ENCODE measurements around the gene CLDN6.

CLDN6 gene

GRCh38 chr16:3013998-3014690 is 3.8 kb downstream of the CLDN6 start:
- FAIRE-seq (no peak), DNase-seq (ENCODE audit: low spot score) (no peak)

GRCh38 chr16:3013491-3013951 is 4.5 kb downstream of the CLDN6 start:
- FAIRE-seq, result no peak
- no peak for DNase-seq (ENCODE audit: low spot score)

GRCh38 chr16:3012828-3013420 is 5.1 kb downstream of the CLDN6 start, which contains the start of gene CLDN9:
Gene CLDN9 (plus strand): TSS chr16:3012923. CDS start chr16:3013363, 440 bp downstream.
- DNase-seq (ENCODE audit: low spot score), result no peak

DNA sequence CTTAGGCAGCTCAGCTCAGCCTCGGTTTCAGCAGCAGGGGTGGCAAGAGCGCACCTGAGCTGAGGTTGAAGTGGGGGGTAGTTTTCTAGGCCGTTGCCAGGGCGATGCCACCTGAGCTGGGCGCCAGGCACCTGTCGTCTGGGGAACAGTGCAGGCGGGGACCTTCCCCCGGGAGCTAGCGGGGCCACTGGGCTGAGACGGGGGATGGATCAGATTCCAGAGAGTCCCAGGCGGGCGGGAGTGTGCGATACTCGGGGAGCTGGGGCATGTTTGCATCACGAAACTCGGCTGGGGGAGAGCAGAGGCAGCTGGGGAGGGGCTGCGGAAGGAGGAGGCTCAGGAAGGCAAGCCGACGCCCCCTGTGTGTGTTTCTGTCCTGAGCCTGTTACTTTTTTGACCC is 5.7 kb downstream of the CLDN6 start:
- no peak for FAIRE-seq

More at GRCh38 chr16:3012828-3013420, 5.1 kb downstream of the CLDN6 start, which contains the start of gene CLDN9:
- FAIRE-seq, result no peak

GRCh38 chr16:3010510-3010909 is 7.5 kb downstream of the CLDN6 start:
- DNase-seq (ENCODE audit: low spot score) (no peak), FAIRE-seq (no peak)

More for the DNA sequence above, 5.7 kb downstream of the CLDN6 start:
- DNase-seq (ENCODE audit: low spot score), result no peak

- DNase-seq (ENCODE audit: low spot score), result no peak
- no peak for FAIRE-seq
Observed at GRCh38 chr16:3009568-3010390, 8.2 kb downstream of the CLDN6 start.

GRCh38 chr16:3008690-3009037 is 9.3 kb downstream of the CLDN6 start:
- no peak for FAIRE-seq
- no peak for DNase-seq (ENCODE audit: low spot score)

DNA sequence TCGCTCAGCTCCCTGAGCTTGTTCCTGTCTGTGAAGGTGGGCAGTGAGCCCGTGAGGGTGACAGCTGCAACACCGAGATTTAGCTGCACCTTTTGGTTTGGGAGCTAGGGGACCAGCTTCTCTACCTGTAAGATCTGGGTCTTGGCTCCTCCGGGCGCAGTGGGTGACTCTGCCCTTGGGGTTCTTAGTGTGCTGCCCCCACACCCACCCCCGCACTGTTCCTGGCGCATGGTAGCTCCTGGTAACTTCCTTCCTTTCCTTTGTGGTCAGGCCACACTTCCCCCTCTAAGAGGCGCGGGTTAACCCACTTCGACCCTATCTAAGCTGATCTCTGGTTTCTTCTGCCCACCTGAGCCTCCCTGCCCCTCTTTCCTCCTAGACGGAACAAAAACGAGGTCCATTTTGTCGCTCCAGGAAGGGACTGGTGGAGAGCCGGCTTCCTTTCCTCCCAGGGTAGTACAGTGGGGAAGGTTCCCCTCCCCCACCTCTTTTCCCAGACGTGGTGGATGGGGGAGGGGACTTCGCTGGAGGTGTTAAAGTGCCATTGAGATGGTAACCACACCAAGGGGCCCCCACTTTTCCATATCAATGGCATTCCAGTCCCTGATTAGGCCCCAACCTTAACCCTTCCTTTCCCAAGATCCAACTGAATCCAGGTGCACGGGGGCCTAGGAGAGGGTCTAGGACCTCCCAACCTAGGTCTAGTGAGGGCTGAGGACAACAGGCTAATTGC is 9.9 kb downstream of the CLDN6 start:
- DNase-seq (ENCODE audit: low spot score), result no peak
- no peak for FAIRE-seq

DNA sequence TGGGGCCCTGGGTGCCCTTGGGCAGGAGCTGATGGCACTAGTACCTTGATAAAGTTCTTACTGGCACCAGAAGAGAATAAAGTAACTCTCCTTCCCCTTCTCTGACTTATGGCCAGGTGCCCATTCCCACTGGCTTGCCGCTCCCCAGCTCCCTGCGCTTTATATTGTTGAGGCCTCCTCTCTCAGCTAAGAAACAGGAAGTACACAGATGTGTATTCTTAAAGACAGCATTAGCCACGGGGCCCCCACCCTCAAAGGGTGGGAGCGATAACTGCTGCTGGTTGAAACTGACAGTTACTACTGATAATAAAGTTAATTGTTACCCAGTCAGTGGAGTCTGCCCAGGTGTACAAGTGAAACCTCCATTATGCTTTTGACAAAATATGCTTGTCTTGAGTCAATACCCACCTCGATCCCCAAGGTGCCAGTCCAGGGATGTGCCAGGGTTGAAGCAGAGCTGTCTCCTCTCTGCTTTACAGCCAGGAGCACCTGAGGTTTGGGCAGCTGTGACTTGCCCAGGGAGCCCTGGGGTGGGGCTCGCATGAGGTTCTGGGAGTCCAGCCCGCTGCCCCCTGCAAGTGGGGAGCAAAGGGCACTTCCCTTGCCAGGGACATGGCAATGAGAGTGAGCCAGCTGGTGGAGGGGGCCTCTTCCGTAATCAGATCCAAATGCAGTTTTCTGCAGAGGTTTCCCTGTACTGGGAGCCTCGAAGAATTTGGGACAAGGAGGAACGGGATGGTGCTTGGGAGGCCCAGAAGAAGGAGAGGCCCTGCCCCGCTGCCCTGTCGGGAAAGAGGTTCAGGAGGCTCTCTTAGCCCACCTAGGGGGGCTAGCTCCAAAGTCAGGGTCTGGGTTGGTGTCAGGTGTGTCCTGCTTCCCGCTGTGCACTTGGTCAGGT is 10.7 kb downstream of the CLDN6 start:
- DNase-seq (ENCODE audit: low spot score) (no peak), FAIRE-seq (no peak)

DNA sequence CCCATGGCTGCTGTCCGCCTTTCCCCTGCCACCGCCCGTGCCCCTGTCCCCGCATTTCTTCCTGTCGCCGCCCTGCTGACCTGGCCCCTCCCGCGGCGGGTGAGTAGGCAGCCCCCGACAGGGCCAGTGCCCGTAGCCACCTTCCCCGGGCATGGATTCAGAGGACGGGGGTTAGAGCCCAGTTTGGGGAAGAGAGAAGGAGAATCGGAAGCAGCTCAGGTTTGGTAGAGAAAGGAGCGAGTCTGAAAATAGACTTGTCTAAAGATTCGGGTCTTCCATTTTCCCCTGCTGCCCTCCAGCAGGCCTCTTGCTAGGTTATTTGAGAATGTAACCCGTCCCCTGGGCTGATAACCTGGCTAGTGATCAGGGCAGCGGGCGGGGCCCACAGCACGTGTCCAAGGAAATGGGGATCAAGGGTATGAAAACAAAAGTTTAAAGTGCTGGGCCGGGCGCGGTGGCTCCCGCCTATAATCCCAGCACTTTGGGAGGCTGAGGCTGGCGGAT is 13.2 kb downstream of the CLDN6 start:
- FAIRE-seq (no peak), DNase-seq (ENCODE audit: low spot score) (no peak)

- FAIRE-seq, result no peak
- no peak for DNase-seq (ENCODE audit: low spot score)
Observed at GRCh38 chr16:3004319-3004718, 13.7 kb downstream of the CLDN6 start.

DNA sequence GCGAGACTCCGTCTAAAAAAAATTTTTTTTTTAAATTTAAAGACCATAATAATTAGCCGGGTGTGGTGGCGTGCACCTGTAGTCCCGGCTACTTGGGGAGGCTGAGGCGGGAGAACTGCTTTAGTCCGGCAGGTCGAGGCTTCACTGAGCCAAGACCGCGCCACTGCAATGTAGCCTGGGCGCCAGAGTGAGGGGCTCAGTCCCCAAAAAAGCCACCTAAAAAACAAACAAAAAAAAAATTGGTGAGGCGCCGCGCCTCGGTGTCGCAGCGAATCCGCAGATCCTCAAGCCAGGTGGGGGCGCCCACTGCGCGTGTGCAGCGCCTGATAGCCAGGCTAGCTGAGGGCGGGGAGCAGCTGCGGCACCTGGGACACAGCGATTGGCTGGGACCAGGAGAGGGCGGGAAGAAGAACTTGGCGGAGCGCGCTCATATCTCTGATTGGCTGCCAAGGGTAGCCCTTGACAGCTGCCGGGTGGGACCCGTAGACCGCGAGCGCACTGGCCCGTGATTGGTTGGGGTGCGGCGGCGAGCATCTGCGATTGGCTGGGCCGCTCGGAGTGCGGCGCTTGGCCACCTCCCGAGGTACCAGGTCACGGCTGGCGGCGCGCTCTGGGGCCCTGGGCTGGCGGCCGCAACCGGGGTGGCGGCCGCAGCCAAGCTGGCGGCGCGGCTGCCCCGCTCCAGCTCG is 14.3 kb downstream of the CLDN6 start:
- peak; percentile 97 for FAIRE-seq

GRCh38 chr16:3001316-3001715 is 16.7 kb downstream of the CLDN6 start:
- DNase-seq (ENCODE audit: low spot score) (no peak), FAIRE-seq (no peak)

More for the DNA sequence above, 14.3 kb downstream of the CLDN6 start:
- DNase-seq (ENCODE audit: low spot score), result peak; percentile 99

DNA sequence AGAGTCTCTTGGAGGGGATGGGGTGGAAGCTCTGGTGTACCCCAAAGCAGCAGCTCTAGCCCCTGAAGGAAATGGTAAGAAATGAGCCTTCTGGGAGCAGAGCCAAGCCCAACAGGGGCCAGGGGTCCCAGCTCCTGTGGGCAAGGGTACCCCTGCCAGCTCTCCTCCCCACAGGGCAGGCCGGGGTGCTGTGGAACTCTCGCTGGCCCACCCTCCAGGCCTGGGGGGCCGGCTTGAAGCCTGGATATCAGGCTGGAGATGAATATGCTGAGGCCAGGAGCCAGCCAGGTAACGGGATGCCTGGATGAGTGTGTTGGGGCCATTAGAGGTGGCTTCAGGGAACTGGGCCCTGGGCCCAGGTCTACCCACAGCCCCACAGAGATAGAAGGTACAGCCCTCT is 17.4 kb downstream of the CLDN6 start:
- no peak for DNase-seq (ENCODE audit: low spot score)
- no peak for FAIRE-seq

DNA sequence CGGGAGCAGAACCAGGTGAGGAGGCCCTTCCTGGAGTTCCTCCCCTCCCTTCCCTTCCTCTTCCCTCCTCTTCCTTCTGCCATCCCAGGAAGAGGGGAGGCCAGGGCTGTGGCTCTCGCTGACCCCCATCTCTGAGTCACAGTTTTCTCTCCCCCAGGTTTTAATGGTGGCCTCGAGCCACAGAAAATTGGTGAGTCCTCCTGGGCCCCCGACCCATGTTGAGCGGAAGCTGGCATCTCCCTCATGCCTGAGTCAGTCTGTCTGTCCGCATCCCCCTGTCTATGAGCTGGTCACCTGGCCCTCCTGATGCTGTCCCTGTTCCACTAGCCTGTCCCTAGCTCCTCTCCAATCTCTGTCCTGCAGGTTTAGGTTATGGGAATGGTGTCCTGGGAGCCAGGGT is 18.1 kb downstream of the CLDN6 start:
- DNase-seq (ENCODE audit: low spot score), result no peak
- FAIRE-seq, result no peak

- DNase-seq (ENCODE audit: low spot score), result no peak
- no peak for FAIRE-seq
Observed at GRCh38 chr16:2996298-2996697, 21.7 kb downstream of the CLDN6 start.

- FAIRE-seq (no peak), DNase-seq (ENCODE audit: low spot score) (no peak)
Observed at GRCh38 chr16:2992383-2993081, 25.5 kb downstream of the CLDN6 start.

- DNase-seq (ENCODE audit: low spot score), result no peak
- no peak for FAIRE-seq
Observed at GRCh38 chr16:2991566-2992261, 26.3 kb downstream of the CLDN6 start.
